GM12872 (cell line): ENCODE measurements around the gene AEBP1.

Experiments
- CTCF ChIP-seq: IDR thresholded peaks from 3 replicates; pipeline ENCODE4 v1.5.1; 2011; ENCODE audit warnings: low read depth, mild to moderate bottlenecking, low read length, moderate library complexity; ENCODE audit not compliant: insufficient read depth

Gene AEBP1

GRCh38 chr7:44063894-44064651, 40.1 kb upstream of the AEBP1 start:
- no peak for TF ChIP-seq CTCF

- TF ChIP-seq CTCF, result no peak
Measured at GRCh38 chr7:44064791-44065430, 39.2 kb upstream of the AEBP1 start.

GRCh38 chr7:44065431-44066110, 38.6 kb upstream of the AEBP1 start, which contains the start of gene PGAM2:
PGAM2 (minus strand) TSS chr7:44065567; CDS start chr7:44065529, 38 bp downstream.
- no peak for TF ChIP-seq CTCF

- TF ChIP-seq CTCF, result no peak
Measured at GRCh38 chr7:44066111-44066460, 38.1 kb upstream of the AEBP1 start.

GRCh38 chr7:44066494-44067063, 37.6 kb upstream of the AEBP1 start:
- no peak for TF ChIP-seq CTCF

- TF ChIP-seq CTCF, result no peak
Measured at GRCh38 chr7:44067064-44067951, 36.8 kb upstream of the AEBP1 start.
